Endothelial cell of umbilical vein (primary cell): ENCODE data around the gene PDLIM1. TPM values are rescaled to one million over a fixed set of nuclear protein-coding genes. Genes with fewer than 3 reads are reported as not detected.

Source experiments
- BruUV-seq: library from RNA; stranded (reverse); fragments of 400-500 nt; replicated peaks from 2 replicates; lab custom pipeline; 2021; lab: Mats Ljungman, UMichigan
- CTCF ChIA-PET: fragments of 300-600, 350-600 bp; sonication (Branson Sonifier 250); formaldehyde crosslinking; loops from one replicate; lab custom pipeline; 2021; ENCODE audit warnings: antibody characterized with exemption, inconsistent platforms; lab: Charles Lee
- POLR2A ChIA-PET: fragments of 300-600, 350-600 bp; sonication (Branson Sonifier 250); formaldehyde crosslinking; loops from one replicate; lab custom pipeline; 2021; ENCODE audit warnings: antibody characterized with exemption, inconsistent platforms; lab: Charles Lee
- DNase-seq: peaks from one replicate; pipeline ENCODE4 v3.0.0-alpha.2; 2011; ENCODE audit warnings: low read depth, low spot score
- FAIRE-seq: peaks from 2 replicates; lab custom pipeline; 2011; peaks lifted over from hg19 to GRCh38; lab: Jason Lieb, UNC
- H2AFZ ChIP-seq: 2 replicates; pipeline ENCODE4 v1.6.0; 2012; ENCODE audit warnings: low read depth, low read length, control low read depth, inconsistent platforms
- H3K27ac ChIP-seq: 2 replicates; pipeline ENCODE4 v1.5.1; 2011; ENCODE audit warnings: low read depth, mild to moderate bottlenecking, control low read depth, low read length, moderate library complexity; ENCODE audit not compliant: insufficient read depth
- H3K27me3 ChIP-seq, 2 experiments: 2 replicates each; pipeline versions ENCODE4 v1.6.0 to v1.6.1; 2011; ENCODE audit warnings: low read length in 2 of 2, mixed read lengths in 1 of 2; ENCODE audit not compliant: control insufficient read depth in 2 of 2, insufficient read depth in 2 of 2
- H3K36me3 ChIP-seq, 2 experiments: 2 replicates in 1 of 2; 3 replicates in 1 of 2; pipeline ENCODE4 v1.5.1; 2011; ENCODE audit warnings: low read length in 2 of 2, mild to moderate bottlenecking in 1 of 2, moderate library complexity in 1 of 2; ENCODE audit not compliant: control insufficient read depth in 2 of 2, insufficient read depth in 2 of 2; ENCODE audit errors: extremely low read depth in 1 of 2
- H3K4me1 ChIP-seq: 3 replicates; pipeline ENCODE4 v1.5.1; 2011; ENCODE audit warnings: mild to moderate bottlenecking, low read length; ENCODE audit not compliant: control insufficient read depth, insufficient read depth; ENCODE audit errors: extremely low read depth
- H3K4me2 ChIP-seq: 2 replicates; pipeline ENCODE4 v1.6.1; 2011; ENCODE audit warnings: low read length, control low read depth, mixed read lengths; ENCODE audit not compliant: insufficient read depth
- H3K4me3 ChIP-seq, 3 experiments: fragments of 200-600 bp in 1 of 3; sonication (generic), shearing (Covaris generic) in 1 of 3; replicated peaks in 1 of 3; 2 replicates each; pipeline ENCODE4 v1.5.1; 2011 to 2016; ENCODE audit warnings: control low read depth in 3 of 3, low read length in 3 of 3, mild to moderate bottlenecking in 2 of 3, inconsistent platforms in 1 of 3, low read depth in 1 of 3, moderate library complexity in 1 of 3; ENCODE audit not compliant: insufficient read depth in 1 of 3
- H3K79me2 ChIP-seq: 2 replicates; pipeline ENCODE4 v1.6.0; 2012; ENCODE audit warnings: low read length, inconsistent platforms; ENCODE audit not compliant: control insufficient read depth, insufficient read depth
- H3K9ac ChIP-seq: replicated peaks from 2 replicates; pipeline ENCODE3; 2011; ENCODE audit warnings: low read length, control low read depth; ENCODE audit not compliant: insufficient read depth; ENCODE audit errors: extremely low read depth
- H3K9me1 ChIP-seq: replicated peaks from 3 replicates; pipeline ENCODE4 v1.6.0; 2011; ENCODE audit warnings: mild to moderate bottlenecking, low read length; ENCODE audit not compliant: control insufficient read depth, insufficient read depth; ENCODE audit errors: extremely low read depth
- H3K9me3 ChIP-seq: replicated peaks from 2 replicates; pipeline ENCODE4 v1.5.1; 2012; ENCODE audit warnings: low read length, inconsistent platforms; ENCODE audit not compliant: control insufficient read depth, insufficient read depth
- H4K20me1 ChIP-seq: replicated peaks from 2 replicates; pipeline ENCODE3; 2011; ENCODE audit warnings: mild to moderate bottlenecking, low read length; ENCODE audit not compliant: control insufficient read depth, insufficient read depth; ENCODE audit errors: extremely low read depth
- CTCF ChIP-seq, 2 donors: IDR thresholded peaks; 1 replicate in 1 of 2; 2 replicates in 1 of 2; pipeline ENCODE4 v1.5.1; 2011; ENCODE audit warnings: low read length in 2 of 2, mild to moderate bottlenecking in 2 of 2, moderate library complexity in 2 of 2, control low read depth in 1 of 2, inconsistent platforms in 1 of 2, low read depth in 1 of 2; ENCODE audit not compliant: insufficient read depth in 1 of 2; ENCODE audit errors: extremely low read depth in 1 of 2
- EZH2 ChIP-seq: IDR thresholded peaks from 2 replicates; pipeline ENCODE4 v1.6.1; 2012; ENCODE audit warnings: borderline replicate concordance, low read depth, mild to moderate bottlenecking, moderate library complexity, low read length, inconsistent platforms; ENCODE audit not compliant: severe bottlenecking
- FOS ChIP-seq: IDR thresholded peaks from 2 replicates; pipeline ENCODE4 v1.6.1; 2011; ENCODE audit warnings: mild to moderate bottlenecking, low read length, moderate library complexity, borderline replicate concordance; ENCODE audit not compliant: insufficient read depth
- GATA2 ChIP-seq: IDR thresholded peaks from 2 replicates; pipeline ENCODE4 v1.7.0; 2011; ENCODE audit warnings: low read depth, mild to moderate bottlenecking, moderate library complexity, mixed read lengths, low read length; ENCODE audit not compliant: insufficient read length, insufficient read depth
- JUN ChIP-seq: IDR thresholded peaks from 2 replicates; pipeline ENCODE4 v1.6.1; 2011; ENCODE audit warnings: borderline replicate concordance, low read depth; ENCODE audit not compliant: insufficient read length, insufficient read depth
- MAX ChIP-seq: IDR thresholded peaks from 2 replicates; pipeline ENCODE4 v1.6.1; 2011; ENCODE audit not compliant: insufficient read depth, insufficient read length
- MYC ChIP-seq: IDR thresholded peaks from one replicate; pipeline ENCODE4 v1.6.1; 2011; ENCODE audit warnings: mild to moderate bottlenecking, low read depth, low read length
- POLR2A ChIP-seq: IDR thresholded peaks from 2 replicates; pipeline ENCODE4 v1.6.1; 2012; ENCODE audit warnings: low read depth, mild to moderate bottlenecking, control low read depth, low read length
- POLR2AphosphoS5 ChIP-seq: IDR thresholded peaks from 2 replicates; pipeline ENCODE4 v1.6.1; 2012; ENCODE audit warnings: low read depth, mild to moderate bottlenecking, control low read depth, low read length, moderate library complexity; ENCODE audit not compliant: insufficient read depth
- dilution Hi-C: fragments of 300-500 bp; cut with MboI; formaldehyde crosslinking; loops from one replicate; pipeline ENCODE4 v1.15.0; 2019; ENCODE audit warnings: low sequenced_read_pairs; ENCODE audit not compliant: extremely low pct_ligation_motif_present
- intact Hi-C: fragments of 100-400 bp; cut with micrococcal nuclease; formaldehyde crosslinking; loops from one replicate; pipeline ENCODE4 v1.10.0; 2022
- polyA plus RNA-seq, 4 experiments: library from polyadenylated mRNA; depleted of rRNA in 3 of 4; stranded (reverse) in 3 of 4; unstranded in 1 of 4; fragments of >200 nt; gene quantifications; 2 replicates each; pipeline versions ENCODE4 v1.2.1 to v1.2.3, GENCODE V29; 2011 to 2012; ENCODE audit warnings: missing spikeins in 1 of 4
- total RNA-seq: library from RNA; stranded (reverse); gene quantifications from 2 replicates; pipeline ENCODE4 v1.2.3, GENCODE V29; 2021

The PDLIM1 gene
- total and polyA plus RNA-seq, 2 donors (not counting 3 experiments of a cell fraction or from before 2014, with no cell fraction given), result 91.1 to 122 TPM

- FAIRE-seq (no peak), DNase-seq (no peak)
- Histone ChIP-seq H3K36me3 (no peaks in the 10 kb centered on the region), H3K9me3 (no peaks in the 10 kb centered on the region), H3K9ac (no peak overlapping the region), H3K4me3 (no peak overlapping the region), H3K27me3 (no peaks in the 10 kb centered on the region), H3K79me2 (no peaks in the 10 kb centered on the region), H3K27ac (no peak overlapping the region), H4K20me1 (no peaks in the 10 kb centered on the region), H3K4me1 (peaks cover 11% of the 10 kb centered on the region), H3K9me1 (no peaks in the 10 kb centered on the region), H3K4me2 (no peak overlapping the region), H2AFZ (no peak overlapping the region)
- TF ChIP-seq JUN, result no peak
- no peak for TF ChIP-seq GATA2
- no peak for TF ChIP-seq MAX
- TF ChIP-seq MYC, result no peak
- TF ChIP-seq CTCF (IDR thresholded peaks at IDR 0.05; ENCODE audit: extremely low read depth in 1 of 2, insufficient read depth in 1 of 2, low read depth in 1 of 2, low read length in 2 of 2), result no peak
- no peak for TF ChIP-seq EZH2
- TF ChIP-seq POLR2A, result no peak
- no peak for TF ChIP-seq FOS
- no peak for TF ChIP-seq POLR2AphosphoS5
- POLR2A ChIA-PET, result no interaction called here
- intact Hi-C loops (no loop called here), dilution Hi-C loops (no loop called here)
- CTCF ChIA-PET, result no interaction called here
- BruUV-seq, result no TSS peak
Measured at GRCh38 chr10:95328013-95328412, 37.2 kb upstream of the PDLIM1 start.
